GM21576 (cell line): Measurements from ENCODE around the gene KRTAP10-3.
"Not testable (repeated sequence)": the region's sequence is repeated elsewhere in the genome, so short reads cannot be mapped to it uniquely, and the experiment has no call there.

Experiments
- ATAC-seq: cut with Tn5 transposase; IDR thresholded peaks from one replicate; pipeline ENCODE4 v1.9.1; 2021; ENCODE audit warnings: mild to moderate bottlenecking, moderate library complexity; ENCODE audit not compliant: unreplicated experiment

KRTAP10-3 gene

DNA sequence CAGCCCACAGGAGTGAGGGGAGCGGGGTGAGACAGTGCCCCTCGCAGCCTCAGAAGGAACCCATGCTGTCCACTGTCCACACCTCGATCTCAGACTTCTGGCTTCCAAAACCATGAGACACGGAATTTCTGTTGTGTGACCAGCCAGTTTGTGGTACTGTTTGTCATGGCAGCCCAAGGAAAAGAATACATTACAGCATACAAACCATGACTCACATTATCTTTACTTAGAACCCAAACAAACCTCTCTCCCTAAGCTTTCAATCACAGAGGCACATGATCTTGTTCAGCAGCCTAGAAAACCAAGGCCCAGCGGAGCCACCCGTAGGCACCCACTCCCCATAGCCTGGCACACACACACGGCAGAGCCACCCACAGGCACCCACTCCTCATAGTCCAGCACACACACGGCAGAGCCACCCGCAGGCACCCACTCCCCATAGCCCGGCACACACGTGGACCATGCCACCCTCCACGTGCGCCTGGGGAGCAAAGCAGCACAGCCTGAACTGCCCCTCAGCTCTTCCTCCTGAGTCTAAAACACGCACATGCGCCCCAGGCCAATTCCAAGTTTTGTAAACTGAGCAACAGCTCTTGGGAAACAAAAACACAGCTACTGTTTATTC is 14.5 kb upstream of the KRTAP10-3 start:
- no peak for ATAC-seq

DNA sequence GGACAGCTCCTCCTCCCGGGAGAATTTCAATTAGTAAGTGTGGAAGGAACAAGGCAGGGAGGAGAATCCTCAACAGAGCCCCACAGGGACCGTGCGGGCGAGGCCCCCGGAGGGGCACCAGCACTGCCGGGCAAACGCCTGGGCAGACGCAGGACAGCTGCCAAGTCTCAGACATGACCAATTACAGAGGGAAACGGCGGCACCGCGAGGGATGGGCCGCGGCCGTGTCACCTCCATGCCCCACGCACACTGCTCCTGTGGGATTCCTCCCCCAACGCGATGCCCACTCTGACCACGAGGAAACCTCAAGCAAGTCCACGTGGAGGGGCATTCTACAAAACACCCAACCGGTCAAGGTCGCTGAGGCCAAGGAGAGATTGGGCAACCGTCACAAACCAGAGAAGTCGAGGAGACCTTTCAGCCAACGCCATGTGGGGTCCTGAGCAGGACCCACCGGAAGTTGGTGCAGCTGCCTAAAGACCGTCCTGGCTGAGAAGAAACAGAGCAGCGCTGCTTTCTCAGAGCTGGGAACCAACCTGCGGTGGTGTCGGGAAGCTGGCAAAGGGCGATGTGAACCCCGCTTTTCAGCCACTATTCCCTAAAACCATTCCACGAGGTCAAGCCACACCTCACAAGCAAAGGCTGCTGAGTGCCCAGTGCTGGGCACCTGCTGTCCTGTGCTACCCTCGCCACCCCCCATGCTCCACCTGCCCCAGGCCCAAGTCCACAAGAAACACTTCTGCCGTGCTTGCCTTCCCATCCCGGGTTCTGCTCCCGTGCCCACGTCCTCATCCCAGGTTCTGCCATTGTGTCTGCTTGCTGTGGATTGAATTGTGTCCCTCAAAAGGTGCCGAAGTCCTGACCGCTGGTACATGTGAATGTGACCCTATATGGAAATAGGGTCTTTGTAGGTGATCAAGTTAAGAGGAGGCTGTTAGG is 13.5 kb upstream of the KRTAP10-3 start:
- ATAC-seq, result no peak

DNA sequence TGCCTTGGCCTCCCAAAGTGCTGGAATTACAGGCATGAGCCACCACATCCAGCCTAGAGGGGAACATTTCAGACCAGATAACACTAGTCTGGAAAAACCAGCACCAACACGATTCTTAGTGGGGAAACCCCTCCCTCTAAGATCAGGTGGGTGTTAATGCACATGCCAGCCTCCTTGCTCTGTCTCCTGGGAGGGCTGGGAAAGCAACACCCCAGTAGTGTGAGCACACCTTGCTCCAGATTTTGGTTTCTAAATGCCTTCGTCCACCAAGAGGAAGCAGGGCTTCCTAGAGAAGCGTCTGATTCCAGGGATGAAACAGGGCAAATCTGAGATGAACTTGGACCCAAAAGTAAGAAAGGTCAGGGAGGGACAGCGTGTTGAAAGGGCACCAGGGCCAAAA is 12.7 kb upstream of the KRTAP10-3 start:
- no peak for ATAC-seq

DNA sequence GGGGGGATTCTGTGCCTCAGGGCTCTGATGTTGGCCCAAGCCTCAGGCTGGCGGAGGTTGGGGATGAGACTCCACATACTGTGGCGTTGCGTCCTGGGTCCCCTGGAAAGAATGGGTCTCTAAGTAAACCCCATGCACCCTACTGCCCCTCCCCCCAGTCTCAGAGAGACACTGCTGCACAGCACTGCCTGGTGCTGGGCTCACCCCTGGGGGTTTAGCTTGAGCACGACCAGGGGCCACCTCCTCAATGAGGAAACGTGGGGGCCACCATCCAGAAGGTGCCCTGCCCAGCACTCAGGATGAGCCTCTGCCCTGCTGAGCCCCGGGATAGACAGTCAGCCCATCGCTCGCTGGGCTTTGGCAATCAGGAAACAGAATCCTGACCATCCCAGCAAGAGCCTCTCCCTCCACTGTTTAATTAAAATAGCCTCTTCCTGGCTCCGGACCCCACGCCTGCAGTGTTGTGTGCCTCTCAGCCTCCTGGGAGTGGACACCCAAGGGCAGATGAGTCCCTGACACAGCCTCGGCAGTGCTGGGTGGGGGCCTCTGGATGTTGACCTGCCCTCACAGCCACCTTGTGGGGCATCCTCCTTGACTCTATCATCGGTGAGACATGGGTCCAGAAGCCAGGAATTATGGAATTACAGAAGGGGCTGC is 11.4 kb upstream of the KRTAP10-3 start:
- ATAC-seq, result no peak

DNA sequence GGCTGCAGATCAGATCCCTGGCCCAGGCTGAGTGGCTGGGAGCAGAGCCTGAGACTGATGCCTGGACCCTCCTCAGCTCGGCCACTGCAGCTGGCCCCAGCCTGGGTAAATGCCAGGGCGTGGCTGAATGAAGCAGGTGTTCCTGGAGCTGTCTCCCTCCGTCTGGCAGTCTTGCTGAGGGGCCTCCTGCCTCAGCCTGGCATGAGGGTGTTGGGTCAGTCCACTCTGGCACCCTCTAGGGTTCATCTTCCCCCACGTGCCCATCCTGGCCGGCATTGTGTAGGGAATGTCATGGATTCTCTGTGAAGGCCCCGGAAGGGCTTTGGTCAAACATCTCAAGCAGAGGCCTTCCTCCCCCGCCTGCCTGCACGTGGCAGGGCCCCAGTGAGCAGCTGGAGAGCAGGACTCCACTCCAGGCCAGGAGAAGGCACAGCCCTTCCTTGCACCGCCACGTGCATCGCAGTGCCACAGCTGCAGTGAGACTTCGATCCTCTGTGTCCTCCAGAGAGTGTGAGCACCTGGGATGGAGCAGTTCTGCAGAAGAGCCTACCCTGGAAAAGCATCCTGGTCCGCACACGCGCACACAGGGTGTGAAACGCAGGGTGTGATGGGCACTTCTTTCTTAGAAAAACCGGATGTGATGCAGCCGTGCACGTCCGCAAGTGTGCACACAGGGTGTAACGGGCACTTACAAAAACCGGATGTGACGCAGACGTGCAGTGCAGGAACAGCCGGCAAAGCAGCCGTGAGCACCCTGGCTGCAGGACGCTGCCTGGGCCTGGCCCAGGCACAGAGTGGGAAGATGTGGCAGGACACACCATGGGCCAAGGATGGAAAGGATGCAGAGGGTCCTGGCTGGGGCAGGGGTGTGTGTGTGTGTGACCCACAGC is 10.3 kb upstream of the KRTAP10-3 start:
- ATAC-seq, result no peak

DNA sequence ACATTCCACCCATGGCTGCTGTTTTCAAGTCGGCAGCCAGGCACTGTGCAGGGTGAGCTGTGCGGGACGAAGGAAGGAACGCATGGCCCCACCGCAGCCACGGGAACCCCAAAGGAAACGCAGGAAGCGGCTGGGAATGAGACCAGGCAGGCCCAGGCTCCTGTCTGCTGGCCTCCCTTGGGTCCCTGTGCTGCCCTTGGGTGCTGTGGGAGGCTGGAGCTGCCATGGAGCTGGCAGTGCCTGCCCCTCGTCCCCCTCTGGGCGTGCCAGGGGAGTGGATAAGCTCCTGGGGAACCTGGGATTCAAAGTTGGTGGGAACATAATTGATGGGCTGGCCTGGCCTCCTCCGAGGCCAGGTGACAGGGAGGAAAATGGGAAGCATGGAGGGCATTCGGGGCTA is 9.7 kb upstream of the KRTAP10-3 start:
- no peak for ATAC-seq

DNA sequence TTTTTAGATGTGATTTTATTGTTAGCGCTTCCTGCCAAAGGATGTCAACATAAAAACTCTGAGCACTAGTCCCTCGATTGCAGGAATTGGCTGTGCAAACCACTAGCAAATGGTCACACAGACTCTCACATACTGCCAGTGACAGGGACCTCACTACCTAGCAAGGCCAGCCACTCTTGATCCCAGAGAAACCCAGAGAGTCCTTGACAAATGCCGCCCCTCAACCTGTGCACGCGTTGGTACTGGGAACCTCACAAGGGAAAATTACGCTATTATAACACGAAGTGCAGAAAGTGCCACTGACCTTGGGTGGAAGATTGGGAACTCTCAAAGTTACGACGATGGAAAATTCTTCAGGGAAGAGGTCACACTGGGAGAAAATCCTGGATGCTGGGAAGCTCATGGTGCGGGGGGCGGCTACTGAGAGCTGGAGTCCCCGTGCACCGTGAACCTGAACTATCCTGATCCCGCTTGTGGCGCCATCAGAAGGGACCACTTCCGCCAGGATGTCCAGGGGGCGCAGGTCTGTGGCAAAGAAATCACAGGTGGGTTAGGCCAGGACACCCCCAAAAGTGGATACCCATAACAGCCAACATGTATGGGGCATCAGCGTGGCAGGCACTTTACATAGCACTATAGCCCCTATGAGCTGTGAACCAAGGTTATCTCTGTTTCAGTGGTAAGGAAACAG is 9.0 kb upstream of the KRTAP10-3 start:
- no peak for ATAC-seq

DNA sequence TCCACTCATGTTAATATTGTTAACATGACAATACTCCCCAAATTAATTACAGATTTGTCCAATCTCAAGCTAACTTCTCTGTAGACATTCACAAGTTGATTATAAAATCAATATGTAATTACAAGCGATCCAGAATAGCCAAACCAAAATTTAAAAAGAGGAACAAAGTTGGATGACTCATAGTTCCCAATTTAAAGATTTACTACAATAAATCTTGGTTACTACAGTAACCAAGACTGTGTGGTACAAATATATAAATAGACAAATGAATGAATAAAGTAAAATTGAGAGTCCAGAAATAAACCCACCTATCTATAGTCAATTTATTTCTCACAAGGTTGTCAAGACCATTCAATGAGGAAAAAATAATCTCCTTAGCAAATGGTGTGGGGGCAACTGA is 7.8 kb upstream of the KRTAP10-3 start:
- ATAC-seq, result no peak

DNA sequence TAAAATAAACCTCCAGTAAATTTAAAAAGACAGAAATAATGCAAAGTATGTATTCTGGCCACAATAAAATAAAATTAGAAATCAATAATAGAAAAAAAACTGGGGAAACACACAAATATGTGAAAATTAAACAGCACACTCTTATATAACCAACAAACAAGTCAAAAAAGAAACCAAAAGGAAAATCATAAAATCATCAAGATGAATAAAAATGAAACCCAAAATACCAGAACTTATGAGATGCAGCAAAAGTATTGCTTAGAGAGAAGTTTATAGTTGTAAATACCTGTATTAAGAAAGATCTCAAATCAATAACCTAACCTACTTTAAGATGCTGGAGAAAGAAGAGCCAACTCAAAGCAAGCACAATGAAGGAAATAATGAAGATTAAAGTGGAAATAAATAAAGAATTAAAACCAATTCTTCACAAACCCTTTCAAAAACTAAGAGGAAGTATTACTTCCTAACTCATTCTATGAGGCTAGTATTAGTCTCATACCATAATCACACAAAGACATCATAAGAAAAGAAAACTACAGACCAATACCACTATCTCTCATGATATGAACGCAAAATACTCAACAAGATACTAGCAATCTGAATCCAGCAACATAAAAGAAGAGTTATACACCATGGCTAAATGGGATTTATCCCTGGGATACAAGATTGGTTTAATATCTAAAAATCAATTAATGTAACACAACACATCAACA is 6.4 kb upstream of the KRTAP10-3 start:
- ATAC-seq, result no peak

DNA sequence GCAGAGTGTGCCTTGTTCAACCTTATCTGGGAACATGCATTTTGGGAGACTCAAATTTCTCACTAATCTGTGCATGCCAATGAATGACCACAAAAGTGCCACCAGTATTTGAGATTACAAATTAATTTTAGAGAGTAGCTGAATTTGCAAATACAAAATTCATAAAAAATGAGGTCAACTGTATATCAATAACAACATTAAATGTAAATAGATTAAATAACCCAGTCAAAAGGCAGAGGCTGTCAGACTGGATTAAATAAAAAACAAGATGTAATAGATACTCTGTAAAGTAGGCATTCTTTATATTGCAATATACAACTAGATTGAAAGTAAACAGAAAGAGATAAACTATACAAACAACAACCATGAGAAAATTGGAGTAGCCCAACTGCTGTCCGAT is 5.5 kb upstream of the KRTAP10-3 start:
- ATAC-seq, result no peak

DNA sequence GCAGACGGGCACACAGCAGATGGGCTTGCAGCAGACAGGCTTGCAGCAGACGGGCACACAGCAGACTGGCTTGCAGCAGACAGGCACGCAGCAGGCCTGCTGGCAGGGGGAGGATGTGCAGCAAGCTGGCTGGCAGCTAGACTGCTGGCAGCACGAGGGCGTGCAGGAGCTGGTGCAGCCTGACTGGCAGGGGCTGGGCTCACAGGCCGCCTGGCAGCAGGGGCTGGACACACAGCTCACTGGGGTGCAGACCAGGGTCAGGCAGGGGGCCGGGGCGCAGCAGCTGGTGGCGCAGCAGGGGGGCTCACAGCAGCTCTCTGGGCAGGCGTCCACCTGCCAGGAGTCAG is 293 bp downstream of the KRTAP10-3 start:
- not testable (repeated sequence) for ATAC-seq

DNA sequence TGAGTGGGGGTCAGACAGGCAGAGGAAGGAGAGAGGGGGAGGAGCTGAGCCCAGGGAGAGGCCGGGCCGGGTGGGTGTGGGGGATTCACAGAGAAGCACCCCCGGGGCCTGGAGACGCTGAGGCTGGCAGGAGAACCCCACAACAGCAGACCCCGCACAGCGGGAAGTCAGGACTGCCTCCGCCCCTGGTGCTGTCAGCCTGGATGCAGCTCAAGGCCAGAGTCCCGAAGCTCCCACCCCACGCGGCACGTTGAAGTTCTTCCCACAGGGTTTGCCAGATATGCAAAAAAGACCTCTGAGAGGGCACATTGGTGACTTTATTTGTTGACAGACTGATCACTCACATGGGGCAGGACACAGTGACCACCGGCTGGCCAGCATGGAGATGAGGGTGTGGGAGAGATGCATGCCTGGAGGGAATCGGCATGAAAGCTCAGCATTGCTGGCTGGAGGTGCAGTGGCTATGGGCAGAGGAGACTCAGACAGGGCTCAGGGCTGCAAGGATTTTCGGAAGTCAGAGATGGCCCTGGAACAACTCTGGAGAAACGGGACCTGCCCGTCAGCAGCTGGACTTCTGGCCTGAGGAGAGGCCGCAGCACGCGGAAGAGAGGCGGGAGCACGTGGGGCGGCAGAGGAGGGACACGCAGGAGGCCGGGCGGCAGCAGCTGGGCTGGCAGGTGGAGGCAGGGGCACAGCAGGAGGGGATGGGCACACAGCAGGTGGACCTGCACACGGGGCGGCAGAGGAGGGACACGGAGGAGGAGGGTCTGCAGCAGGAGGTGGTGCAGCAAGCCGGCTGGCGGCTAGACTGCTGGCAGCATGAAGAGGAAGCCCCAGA is 885 bp downstream of the KRTAP10-3 start:
- no peak for ATAC-seq

DNA sequence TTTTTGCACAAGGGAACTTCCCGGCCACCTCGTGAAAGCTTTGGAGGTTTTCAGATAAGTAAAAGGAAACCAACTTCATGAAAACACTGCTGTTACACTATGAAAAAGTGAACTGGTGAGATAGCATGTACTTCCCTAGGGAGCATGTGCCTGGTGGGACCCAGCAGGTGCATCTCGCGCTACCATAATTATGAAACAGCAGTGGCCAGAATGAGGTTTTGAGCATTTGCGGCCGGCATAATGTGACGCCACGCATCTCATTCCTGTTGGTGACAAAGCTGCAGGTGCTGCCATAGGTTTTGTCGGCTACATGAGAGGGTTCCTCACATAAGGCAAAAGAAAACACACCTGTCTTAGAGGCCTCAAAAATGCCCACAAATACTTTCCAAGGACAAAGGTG is 1.7 kb downstream of the KRTAP10-3 start:
- ATAC-seq, result no peak

DNA sequence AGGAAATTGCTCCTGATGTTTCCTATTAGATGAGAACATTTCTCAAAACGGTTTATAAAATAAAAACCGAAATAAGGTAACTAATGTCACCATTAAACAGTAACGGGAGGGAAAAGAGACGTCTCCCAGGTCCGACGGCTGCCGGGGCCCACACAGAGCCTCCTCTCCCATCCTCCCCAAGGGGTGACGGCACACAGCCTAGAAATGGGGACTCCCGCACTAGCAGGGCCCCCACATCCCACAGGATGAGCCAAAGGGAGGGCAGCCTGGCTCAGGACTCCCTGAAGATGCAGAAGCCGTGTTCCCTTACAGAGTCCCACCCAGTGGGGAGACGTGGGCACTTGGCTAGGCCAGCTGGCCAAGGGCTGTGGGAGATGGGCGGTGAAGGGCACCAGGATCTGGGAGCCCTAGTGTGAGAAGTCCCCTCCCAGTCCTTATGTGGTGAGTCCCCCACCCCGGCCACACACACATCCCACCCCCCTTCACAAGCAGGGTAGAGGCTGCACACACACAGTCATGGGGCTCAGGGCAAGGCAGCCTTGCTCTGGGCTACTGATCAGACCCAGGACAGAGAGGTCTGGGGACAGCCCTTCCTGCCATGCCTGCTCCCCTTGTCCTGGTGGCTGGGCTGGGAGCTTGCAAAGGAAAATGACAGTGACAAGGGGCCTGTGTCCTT is 3.3 kb downstream of the KRTAP10-3 start:
- no peak for ATAC-seq

DNA sequence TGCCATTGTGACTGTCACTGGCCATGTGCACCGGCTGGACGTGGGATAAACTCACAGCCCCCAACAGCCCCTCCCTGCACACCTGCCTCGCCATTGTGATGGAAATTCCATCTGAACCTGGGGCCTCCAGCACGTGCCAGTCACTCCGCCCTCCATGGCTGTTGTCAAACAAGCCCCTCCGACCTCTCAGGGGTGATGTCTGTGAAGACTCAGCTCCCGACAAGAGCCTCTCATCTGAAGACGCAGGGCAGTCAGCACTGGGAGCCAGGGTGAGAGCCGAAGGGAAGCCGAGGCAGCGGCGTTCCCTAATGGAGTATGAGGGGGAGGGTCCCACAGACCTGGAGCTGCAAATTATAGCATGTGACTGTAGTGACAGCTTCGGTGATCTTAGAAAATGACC is 5.9 kb downstream of the KRTAP10-3 start:
- ATAC-seq, result no peak

DNA sequence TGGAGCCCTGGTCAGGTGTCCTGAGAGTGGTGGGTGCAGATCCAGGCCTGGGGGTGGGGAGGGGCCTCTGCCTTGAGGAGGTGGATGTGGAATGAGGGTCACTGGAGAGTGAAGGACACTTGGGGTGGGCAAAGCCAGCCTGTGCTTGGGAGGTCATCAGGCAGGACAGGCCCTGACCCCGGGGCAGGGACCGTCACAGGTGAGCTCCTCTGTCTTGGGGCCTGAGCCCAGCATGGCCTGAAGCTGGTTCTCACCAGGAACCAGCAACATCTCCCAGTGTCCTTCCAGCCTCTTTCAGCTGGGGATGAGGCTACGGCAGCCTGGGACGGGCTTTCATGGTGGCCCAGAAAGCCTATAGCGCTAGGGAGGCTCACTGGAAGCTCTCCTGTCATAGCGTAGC is 6.5 kb downstream of the KRTAP10-3 start:
- no peak for ATAC-seq

DNA sequence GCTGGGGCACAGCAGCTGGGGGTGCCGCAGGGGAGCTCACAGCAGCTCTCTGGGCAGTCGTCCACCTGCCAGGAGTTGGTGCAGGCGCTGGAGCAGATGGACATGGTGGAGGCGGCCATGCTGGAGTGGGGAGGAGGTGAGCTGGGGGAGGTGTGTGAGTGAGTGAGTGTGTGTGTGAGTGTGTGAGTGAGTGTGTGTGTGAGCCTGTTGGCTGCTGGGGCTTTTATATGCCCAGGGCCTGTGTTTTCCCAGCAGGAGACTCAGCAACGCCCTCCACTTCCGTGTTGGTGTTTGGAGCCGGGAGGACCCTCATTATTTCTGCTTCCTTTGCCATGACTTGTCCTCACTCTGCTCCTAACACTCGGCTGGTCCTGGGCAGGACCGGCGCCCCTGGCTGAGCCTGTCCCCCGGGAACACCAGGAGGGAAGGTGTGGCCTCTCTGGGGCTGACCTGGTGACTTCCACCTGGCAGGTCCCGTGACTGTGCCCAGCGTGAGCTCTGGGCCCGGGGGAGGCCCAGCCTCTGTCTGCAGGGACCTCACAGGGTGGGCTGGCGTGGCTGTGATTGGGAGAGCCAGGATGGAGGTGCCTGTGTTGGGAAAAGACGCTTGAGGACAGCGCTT is 7.1 kb downstream of the KRTAP10-3 start, which contains the start of gene KRTAP10-2:
Gene KRTAP10-2, minus strand, starts transcription at position 166 of the 622 bp plus-strand sequence. Its CDS starts 47 bp downstream, at position 119.
- no peak for ATAC-seq

DNA sequence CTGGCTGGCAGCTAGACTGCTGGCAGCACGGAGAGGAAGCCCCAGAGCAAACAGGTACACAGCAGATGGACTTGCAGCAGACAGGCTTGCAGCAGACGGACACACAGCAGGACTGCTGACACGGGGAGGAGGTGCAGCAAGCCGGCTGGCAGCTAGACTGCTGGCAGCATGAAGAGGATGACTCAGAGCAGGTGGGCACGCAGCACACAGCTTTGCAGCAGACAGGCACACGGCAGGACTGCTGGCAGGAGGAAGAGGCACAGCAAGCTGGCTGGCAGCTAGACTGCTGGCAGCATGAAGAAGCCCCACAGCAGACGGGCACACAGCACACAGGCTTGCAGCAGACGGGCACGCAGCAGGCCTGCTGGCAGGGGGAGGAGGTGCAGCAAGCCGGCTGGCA is 7.8 kb downstream of the KRTAP10-3 start:
- no peak for ATAC-seq
